ENCODE measurements around the gene PRM3.

The PRM3 gene

DNA sequence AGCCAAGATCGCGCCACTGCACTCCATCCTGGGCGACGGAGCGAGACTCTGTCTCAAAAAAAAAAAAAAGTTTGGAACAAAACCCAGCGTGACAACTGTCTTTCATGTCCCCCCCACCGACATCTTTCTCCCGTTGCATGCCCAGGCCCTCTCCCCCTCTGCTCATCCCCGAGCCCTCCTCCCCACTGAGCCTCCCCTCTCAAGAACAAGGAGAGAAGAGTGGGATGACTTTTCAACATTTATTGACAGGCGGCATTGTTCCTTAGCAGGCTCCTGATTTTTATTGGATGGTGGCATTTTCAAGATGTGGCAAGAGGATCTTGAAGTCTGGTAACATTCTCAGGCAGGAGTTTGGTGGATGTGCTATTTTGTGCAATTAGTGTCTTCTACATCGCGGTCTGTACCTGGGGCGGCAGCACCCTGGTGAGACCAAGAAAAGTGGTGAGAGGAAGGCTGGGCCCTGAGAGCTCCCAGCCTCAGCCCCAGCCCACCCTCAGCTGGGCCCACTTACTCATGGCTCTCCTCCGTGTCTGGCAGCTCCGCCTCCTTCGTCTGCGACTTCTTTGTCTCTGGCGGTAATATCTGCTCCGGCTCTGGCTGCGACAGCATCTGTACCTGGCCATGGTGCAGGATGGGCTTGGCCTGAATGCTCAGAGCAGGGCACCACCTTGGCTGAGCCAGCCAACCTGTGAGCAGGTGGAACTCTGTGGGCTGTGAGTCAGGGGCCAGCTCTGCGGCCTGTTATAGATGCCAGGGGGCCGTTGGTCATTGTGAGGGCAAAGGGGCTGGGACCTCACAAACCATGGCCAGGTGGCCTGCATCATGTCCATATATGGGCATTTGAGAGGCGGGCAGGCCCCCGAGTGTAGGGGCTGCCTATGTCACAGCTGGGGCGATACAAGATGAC lies 7.4 kb upstream of the PRM3 start, which contains the start of gene PRM1:
TSS of gene PRM1 (minus strand) at position 715 of the 907 bp plus-strand sequence. CDS start at position 623, 92 bp downstream.
- no peak for DNase-seq

GRCh38 chr16:11278681-11279628 lies 5.5 kb upstream of the PRM3 start:
- DNase-seq: no peak

- no peak for DNase-seq
Observed at GRCh38 chr16:11277607-11278337, 4.3 kb upstream of the PRM3 start.

DNA sequence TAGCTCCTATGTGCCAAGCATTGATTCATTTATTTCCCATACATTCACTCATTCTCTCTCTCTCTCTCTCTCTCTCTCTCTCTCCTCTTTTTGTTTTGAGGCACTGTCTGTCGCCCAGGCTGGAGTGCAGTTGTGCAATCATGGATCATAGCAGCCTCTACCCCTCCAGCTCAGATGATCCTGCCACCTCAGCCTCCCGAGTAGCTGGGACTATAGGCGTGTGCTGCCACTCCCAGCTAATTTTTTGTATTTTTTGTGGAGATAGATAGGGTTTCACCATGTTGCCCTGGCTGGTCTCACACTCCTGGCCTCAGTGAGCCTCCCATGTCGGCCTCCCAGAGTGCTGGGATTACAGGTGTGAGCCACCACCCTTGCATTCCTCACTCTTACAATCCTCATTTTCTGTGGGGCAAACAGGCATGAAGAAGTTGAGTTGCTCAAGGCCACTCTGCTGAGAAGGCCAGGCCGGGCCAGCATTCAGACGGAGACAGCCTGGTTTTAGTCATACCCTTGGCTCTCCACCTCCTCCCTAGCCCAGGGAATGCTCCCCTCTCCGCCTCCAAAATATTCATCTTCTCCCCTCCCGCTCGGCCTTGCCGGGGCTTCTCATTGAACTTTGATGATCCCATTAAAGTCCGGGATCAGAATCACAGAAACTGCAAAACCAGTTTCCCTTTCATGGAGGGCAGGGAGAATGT lies 3.6 kb upstream of the PRM3 start:
- DNase-seq: no peak

GRCh38 chr16:11276143-11276895 lies 2.9 kb upstream of the PRM3 start, which contains the start of gene PRM2:
PRM2 (minus strand) TSS chr16:11276480; CDS start chr16:11276370, 110 bp downstream.
- no peak for DNase-seq

GRCh38 chr16:11274964-11275363 lies 1.5 kb upstream of the PRM3 start:
- no peak for DNase-seq

DNA sequence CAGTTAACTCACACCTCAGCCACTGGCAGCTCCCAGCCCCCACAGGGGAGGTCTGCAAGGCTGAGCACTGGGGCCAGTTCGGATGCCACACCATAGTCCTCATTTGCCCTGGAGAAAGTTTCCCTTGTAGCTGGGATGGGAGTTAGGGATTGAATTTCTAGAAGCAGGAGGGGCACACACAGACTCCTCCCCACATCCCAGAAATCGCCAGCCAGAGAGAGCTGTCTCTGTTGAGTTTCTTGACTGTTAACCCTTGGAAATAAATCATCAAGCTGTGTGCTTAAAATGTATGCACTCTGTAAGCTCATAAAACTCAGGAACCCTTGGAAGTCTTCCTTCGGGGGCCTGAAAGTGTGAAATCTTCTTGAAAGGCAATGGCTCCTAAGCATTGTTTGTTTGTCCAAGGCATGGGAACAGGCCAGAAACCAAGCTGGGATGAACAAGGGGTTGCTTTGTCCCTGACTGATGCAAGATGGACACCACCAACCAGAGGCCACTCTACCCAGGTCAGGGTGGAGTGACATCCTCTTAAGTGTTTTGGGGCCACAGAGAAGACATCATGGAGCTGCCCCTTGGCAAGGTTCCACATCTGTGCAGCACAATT lies 394 bp upstream of the PRM3 start:
- no peak for DNase-seq

DNA sequence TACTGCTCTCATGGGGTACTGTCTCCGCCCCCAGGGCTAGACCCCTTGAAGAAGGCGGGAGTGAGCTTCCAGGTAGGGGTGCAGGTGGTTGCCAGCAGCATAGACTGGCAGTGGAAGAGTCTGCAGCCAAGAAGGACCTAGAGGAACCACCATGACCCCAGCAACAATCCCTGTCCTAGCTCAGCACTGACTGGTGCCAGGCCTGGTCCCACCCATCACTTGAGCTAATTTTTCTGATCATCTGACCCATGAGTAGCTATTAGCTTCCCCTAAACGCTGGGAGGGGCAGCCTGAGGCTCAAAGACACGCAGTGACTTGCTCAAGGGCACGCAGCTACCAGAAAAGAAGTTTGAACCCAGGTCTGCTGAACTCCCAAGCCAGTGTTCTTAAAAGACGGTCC lies 945 bp downstream of the PRM3 start:
- no peak for DNase-seq

DNA sequence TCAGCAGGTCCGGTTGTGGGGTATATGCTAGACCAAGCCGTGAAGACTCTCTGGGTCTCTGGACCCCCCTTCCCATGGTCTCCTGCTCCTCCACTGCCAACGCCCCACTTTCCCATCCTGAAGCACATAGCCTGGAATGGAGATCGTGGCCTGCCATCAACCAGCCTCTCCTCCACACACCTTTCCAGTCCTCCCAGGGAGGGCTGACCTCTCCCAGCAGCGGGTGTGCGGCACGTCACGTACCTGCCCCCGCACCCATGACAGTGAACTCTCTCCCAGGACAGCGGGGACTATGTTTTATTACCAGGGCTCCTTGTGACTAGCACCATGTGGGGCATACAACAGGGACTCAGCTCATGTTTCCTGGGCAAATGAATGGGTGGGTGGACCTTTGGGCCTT lies 1.8 kb downstream of the PRM3 start:
- no peak for DNase-seq

DNA sequence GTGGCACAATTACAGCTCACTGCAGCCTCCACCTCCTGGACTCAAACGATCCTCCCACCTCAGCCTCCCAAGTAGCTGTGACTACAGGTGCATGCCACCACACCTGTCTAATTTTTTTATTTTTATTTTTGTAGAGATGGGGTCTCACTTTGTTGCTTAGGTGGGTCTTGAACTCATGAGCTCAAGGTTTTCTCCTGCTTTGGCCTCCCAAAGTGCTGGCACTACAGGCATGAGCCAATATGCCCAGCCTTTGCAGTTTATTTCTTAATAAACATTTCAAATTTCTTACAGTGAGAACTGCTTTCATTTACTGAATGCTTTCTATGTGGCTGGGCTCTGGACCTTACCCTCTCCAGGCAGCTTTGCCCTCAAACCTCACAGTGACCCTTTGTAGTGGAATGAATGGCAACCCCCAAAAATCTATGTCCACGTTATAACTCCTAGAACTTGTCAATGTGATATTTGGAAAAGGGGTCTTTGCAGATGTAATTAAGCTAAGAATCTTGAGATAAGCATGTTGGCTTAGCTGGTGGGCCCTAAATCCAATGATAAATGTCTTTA lies 2.7 kb downstream of the PRM3 start:
- DNase-seq: no peak

GRCh38 chr16:11268921-11269375 lies 4.5 kb downstream of the PRM3 start, which contains the start of gene TNP2:
TNP2 (minus strand) TSS chr16:11269325; CDS start chr16:11269262, 63 bp downstream.
- DNase-seq: no peak

DNA sequence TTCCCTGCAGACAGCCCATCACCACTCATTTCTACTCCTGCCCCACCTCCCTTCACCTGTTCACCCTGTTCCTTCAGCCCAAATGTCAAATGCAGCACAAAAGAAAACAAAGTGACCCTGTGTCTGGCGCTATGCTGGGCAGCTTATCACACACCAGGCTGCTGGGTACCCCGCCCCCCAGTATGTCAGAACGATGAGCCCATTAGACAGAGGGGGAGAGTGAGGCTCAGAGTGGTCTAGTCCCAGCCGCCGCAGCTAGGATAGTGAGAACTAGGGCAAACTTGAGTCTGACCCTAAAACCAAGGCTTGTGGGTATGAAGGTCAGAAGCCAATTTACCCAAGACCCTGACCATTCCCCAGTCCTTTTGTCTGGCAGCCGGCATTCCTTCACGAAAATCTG lies 8.3 kb downstream of the PRM3 start:
- no peak for DNase-seq

DNA sequence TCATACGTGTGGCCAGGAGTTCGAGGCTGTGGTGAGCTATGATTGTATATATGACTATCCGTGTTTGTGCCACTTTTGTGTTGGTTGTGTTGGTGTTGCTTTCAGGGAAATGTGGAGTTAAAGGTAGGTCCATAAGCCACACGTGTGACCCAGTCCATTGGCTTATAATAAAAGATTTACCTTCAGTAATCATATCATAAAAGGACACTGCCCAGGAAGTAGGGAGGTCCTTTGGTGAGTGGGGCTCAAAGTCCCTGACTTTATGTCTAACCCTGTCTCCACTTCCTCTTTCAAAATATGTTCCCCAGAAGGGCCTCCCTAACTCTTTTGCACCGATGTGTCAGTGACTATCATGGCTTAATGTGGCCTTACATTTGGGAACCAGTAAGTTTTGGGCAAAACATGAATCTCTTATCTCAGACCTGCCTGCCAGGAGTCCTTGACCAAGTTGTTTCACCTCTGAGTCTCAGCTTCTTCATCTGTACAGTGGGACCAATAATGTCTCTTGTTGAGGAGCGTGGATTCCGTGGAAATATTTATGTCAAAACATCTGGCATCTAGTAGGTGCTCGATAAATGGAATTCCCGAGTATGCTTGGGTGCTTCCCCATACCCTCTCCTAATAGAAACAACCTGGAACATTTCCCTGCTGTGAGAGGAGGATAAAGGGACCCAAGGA lies 9.1 kb downstream of the PRM3 start:
- DNase-seq: no peak

DNA sequence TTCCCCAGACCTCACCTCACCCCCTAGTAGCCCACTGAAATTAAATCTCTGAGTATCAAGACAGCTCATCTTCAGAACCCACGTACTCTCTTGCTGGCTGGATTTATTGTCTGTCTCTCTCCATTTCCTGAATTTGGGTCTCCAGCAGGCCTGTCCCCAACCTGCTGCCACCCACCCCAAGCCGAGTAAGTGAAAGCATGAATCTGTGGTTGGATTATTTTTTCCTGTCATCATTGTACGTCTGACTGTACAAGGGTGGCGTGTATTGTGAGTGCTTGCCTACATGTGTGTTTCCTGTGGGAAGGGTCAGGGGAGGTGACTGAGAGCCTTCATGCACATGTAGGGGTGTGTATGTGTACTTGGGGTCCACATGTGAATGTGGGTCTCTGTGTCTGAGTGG lies 9.7 kb downstream of the PRM3 start:
- DNase-seq: no peak

GRCh38 chr16:11262915-11263314 lies 10.5 kb downstream of the PRM3 start:
- DNase-seq: no peak

DNA sequence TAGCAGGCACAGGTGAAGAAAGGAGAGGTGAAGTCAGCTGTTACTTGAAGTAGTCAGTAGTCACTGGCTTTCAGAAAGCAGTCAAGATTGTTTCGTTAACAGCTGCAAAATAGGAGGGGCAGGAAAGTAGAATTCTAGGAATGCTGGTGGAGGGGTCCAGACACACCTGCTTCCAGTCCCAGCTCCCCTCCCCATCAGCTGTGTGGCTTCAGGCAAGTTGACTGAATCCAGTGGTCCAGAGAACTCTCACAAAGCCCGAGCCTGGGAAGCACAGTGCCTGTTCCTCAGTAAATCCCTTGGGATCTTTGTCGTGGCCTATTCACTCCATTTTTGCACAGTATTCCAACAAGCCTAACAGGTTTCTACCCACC lies 12.8 kb downstream of the PRM3 start:
- no peak for DNase-seq

DNA sequence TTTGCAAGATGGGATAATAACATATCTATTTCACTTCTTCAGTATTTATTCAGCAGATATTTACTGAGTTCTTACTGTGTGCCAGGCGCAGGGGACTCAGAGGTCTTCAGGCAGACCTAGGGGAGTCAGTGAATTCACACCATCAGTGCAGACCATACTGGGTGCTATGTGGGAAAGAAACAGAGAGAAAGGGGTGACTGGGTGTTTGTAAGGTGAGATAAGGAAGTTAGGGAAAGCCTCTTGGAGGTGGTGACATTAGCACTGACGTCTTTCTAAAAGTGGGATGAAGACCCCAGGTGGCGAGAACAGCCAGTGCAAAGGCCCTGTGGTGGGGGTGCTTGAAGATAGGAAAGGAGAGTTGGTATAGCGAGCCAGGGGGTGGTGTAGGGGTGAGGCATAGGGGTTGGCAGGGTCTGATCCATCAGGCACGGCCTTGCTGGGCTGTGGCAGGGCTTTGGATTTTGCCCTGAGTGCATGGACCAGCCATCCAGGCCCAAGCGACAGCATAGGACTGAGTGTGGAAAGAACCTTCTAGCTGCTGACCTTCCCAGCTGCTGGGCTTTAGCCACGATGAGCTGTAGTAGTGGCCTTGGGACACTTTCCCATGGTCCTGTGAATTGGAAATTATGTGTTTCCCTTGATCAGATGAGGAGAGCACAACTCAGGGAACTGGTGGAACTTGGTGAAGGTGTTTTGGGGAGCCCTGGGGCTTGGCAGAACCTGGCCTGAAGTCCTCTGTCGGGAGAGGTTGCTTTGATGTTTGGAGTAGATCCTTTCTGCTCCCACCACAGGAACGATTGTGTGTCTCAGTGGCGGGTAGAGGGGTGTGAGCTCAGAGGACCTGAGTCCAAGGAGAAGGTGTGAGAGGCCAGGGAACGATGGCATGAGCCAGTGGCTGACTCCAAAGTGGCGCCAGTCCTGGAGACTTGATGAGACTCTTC lies 13.5 kb downstream of the PRM3 start:
- no peak for DNase-seq
